Gastrocnemius medialis (tissue), 4 donors: ENCODE measurements around the gene GPATCH2.

Experiments used
- CTCF ChIP-seq, 5 experiments: fragments of 450-650 bp in 3 of 5; fragments of 200-600 bp in 2 of 5; sonication (generic) in 2 of 5; IDR thresholded peaks in 4 of 5; conservative IDR thresholded peaks in 1 of 5; 1 replicate in 4 of 5; 2 replicates in 1 of 5; pipeline ENCODE4 v1.5.1; 2016 to 2019; ENCODE audit warnings: antibody characterized with exemption in 5 of 5, mild to moderate bottlenecking in 3 of 5, moderate library complexity in 3 of 5
- POLR2A ChIP-seq, 2 donors: fragments of 450-650 bp; IDR thresholded peaks; one replicate each; pipeline ENCODE4 v1.6.1; 2017; ENCODE audit warnings: antibody characterized with exemption in 2 of 2, mild to moderate bottlenecking in 2 of 2, moderate library complexity in 2 of 2

GRCh38 chr1:217495249-217495648, 135.6 kb downstream of the GPATCH2 start:
- TF ChIP-seq CTCF (IDR thresholded peaks at IDR 0.05 in 4 of 5, conservative IDR thresholded peaks at IDR 0.05 in 1 of 5): no peak
- no peak for TF ChIP-seq POLR2A (IDR thresholded peaks at IDR 0.05)
